HEK293T (cell line): ENCODE results near the gene UBE2E2.

ENCODE experiments used
- CTCF ChIA-PET: fragments of 350-600 bp; formaldehyde crosslinking; extraction: SDS; loops from one replicate; lab custom pipeline; 2021; ENCODE audit warnings: antibody characterized with exemption, inconsistent platforms; lab: Yijun Ruan, JAX
- POLR2A ChIA-PET: fragments of 350-600 bp; formaldehyde crosslinking; extraction: SDS; loops from one replicate; lab custom pipeline; 2020; ENCODE audit warnings: antibody characterized with exemption, inconsistent platforms; lab: Yijun Ruan, JAX
- DNase-seq: peaks from one replicate; pipeline ENCODE4 v3.0.0; 2012; ENCODE audit warnings: mixed read lengths; ENCODE audit errors: extremely low spot score
- ARNT ChIP-seq: fragments of 450-650 bp; IDR thresholded peaks from 2 replicates; pipeline ENCODE4 v1.6.1; 2017; ENCODE audit warnings: mild to moderate bottlenecking
- BHLHE40 ChIP-seq: fragments of 450-650 bp; IDR thresholded peaks from 2 replicates; pipeline ENCODE4 v1.6.1; 2016; ENCODE audit warnings: mild to moderate bottlenecking, moderate library complexity, borderline replicate concordance
- CTBP1 ChIP-seq: fragments of 450-650 bp; IDR thresholded peaks from 2 replicates; pipeline ENCODE4 v1.6.1; 2016; ENCODE audit warnings: borderline replicate concordance
- ELF4 ChIP-seq: fragments of 450-650 bp; IDR thresholded peaks from 2 replicates; pipeline ENCODE4 v1.6.1; 2017; ENCODE audit warnings: antibody characterized with exemption
- FOXA1 ChIP-seq: fragments of 450-650 bp; IDR thresholded peaks from 2 replicates; pipeline ENCODE4 v1.6.1; 2016; ENCODE audit warnings: mild to moderate bottlenecking
- FOXK2 ChIP-seq: fragments of 450-650 bp; IDR thresholded peaks from 2 replicates; pipeline ENCODE4 v1.6.1; 2016; ENCODE audit warnings: mild to moderate bottlenecking
- FOXM1 ChIP-seq: fragments of 450-650 bp; IDR thresholded peaks from 2 replicates; pipeline ENCODE4 v1.6.1; 2017; ENCODE audit warnings: mild to moderate bottlenecking, borderline replicate concordance
- HDGF ChIP-seq: fragments of 450-650 bp; IDR thresholded peaks from 2 replicates; pipeline ENCODE4 v1.6.1; 2017; ENCODE audit warnings: antibody characterized with exemption, borderline replicate concordance
- L3MBTL2 ChIP-seq: fragments of 450-650 bp; conservative IDR thresholded peaks from 2 replicates; pipeline ENCODE4 v1.6.1; 2016; ENCODE audit warnings: mild to moderate bottlenecking
- LEF1 ChIP-seq: fragments of 450-650 bp; IDR thresholded peaks from 2 replicates; pipeline ENCODE4 v1.6.1; 2017; ENCODE audit warnings: mild to moderate bottlenecking, borderline replicate concordance
- NFRKB ChIP-seq: fragments of 450-650 bp; IDR thresholded peaks from 2 replicates; pipeline ENCODE4 v1.6.1; 2016; ENCODE audit warnings: mild to moderate bottlenecking, moderate library complexity
- PKNOX1 ChIP-seq: fragments of 450-650 bp; IDR thresholded peaks from 2 replicates; pipeline ENCODE4 v1.6.1; 2016
- SP1 ChIP-seq: fragments of 450-650 bp; IDR thresholded peaks from 2 replicates; pipeline ENCODE4 v1.6.1; 2017
- SUZ12 ChIP-seq: fragments of 450-650 bp; IDR thresholded peaks from 2 replicates; pipeline ENCODE4 v1.6.1; 2016; ENCODE audit warnings: mild to moderate bottlenecking
- TARDBP ChIP-seq: fragments of 450-650 bp; IDR thresholded peaks from 2 replicates; pipeline ENCODE4 v1.6.1; 2016
- ZNF384 ChIP-seq: fragments of 450-650 bp; IDR thresholded peaks from 2 replicates; pipeline ENCODE4 v1.6.1; 2016

Gene UBE2E2

GRCh38 chr3:23246651-23247050 is 43.5 kb downstream of the UBE2E2 start:
- TF ChIP-seq BHLHE40 (no peak), SUZ12 (no peak), CTBP1 (no peak), PKNOX1 (no peak), HDGF (no peak), ARNT (no peak), NFRKB (no peak), TARDBP (no peak), SP1 (no peak), FOXA1 (no peak), L3MBTL2 (no peak), ZNF384 (no peak)
- CTCF ChIA-PET: no interaction called here
- POLR2A ChIA-PET: no interaction called here
- no peak for DNase-seq

- no peak for TF ChIP-seq TARDBP
- no peak for TF ChIP-seq FOXM1
- no peak for TF ChIP-seq SP1
- TF ChIP-seq LEF1: no peak
- TF ChIP-seq ZNF384: no peak
- no peak for TF ChIP-seq HDGF
- no peak for TF ChIP-seq ARNT
- no peak for TF ChIP-seq ELF4
- no peak for TF ChIP-seq CTBP1
- TF ChIP-seq FOXK2: no peak
- no peak for TF ChIP-seq NFRKB
- no peak for TF ChIP-seq FOXA1
- TF ChIP-seq SUZ12: no peak
- TF ChIP-seq L3MBTL2: no peak
- TF ChIP-seq BHLHE40: no peak
- TF ChIP-seq PKNOX1: no peak
- DNase-seq: no peak
- CTCF ChIA-PET: no interaction called here
- POLR2A ChIA-PET: no interaction called here
Measured at GRCh38 chr3:23248594-23249131, 45.5 kb downstream of the UBE2E2 start.

GRCh38 chr3:23249961-23250360 is 46.8 kb downstream of the UBE2E2 start:
- TF ChIP-seq HDGF: no peak
- no peak for TF ChIP-seq ZNF384
- no peak for TF ChIP-seq L3MBTL2
- no peak for TF ChIP-seq SUZ12
- TF ChIP-seq NFRKB: no peak
- no peak for TF ChIP-seq LEF1
- TF ChIP-seq FOXA1: no peak
- POLR2A ChIA-PET: no interaction called here
- CTCF ChIA-PET: interaction anchor here (0.6 kb wide), 1 partner anchor 41 kb away, joined by 3 read pairs; no protein-coding TSS in a partner anchor
- no peak for DNase-seq

- CTCF ChIA-PET: no interaction called here
- TF ChIP-seq L3MBTL2 (no peak), PKNOX1 (no peak), ZNF384 (no peak), BHLHE40 (no peak), HDGF (no peak), ARNT (no peak), SUZ12 (no peak), LEF1 (no peak), SP1 (no peak), FOXA1 (no peak), FOXM1 (no peak), TARDBP (no peak), FOXK2 (no peak), CTBP1 (no peak), ELF4 (no peak)
- no peak for DNase-seq
- POLR2A ChIA-PET: no interaction called here
Measured at GRCh38 chr3:23252122-23252521, 49.0 kb downstream of the UBE2E2 start.

- DNase-seq: no peak
- CTCF ChIA-PET: no interaction called here
- POLR2A ChIA-PET: no interaction called here
- TF ChIP-seq SP1 (no peak), FOXK2 (no peak), ZNF384 (no peak), CTBP1 (no peak), FOXA1 (no peak), PKNOX1 (no peak), NFRKB (no peak), L3MBTL2 (no peak), ARNT (no peak), HDGF (no peak), ELF4 (no peak), TARDBP (no peak), BHLHE40 (no peak), SUZ12 (no peak), LEF1 (no peak), FOXM1 (no peak)
Measured at GRCh38 chr3:23253214-23253613, 50.1 kb downstream of the UBE2E2 start.
